SH-SY5Y (cell line): ENCODE results near the gene AGAP2.

Experiments
- GATA2 ChIP-seq: IDR thresholded peaks from 2 replicates; pipeline ENCODE4 v1.6.1; 2011; ENCODE audit warnings: mild to moderate bottlenecking, low read depth, low read length
- GATA3 ChIP-seq: IDR thresholded peaks from 2 replicates; pipeline ENCODE4 v1.6.1; 2011; ENCODE audit warnings: low read depth, mild to moderate bottlenecking, low read length, moderate library complexity

GRCh38 chr12:57737467-57738460 is 778 bp downstream of the AGAP2 start:
- TF ChIP-seq GATA2 (no peak), GATA3 (no peak)
